ENCODE results near the gene KCP.

- TF ChIP-seq CTCF (optimal IDR thresholded peaks at IDR 0.05 in 1 of 3, IDR thresholded peaks at IDR 0.05 in 1 of 3, conservative IDR thresholded peaks at IDR 0.05 in 1 of 3; ENCODE audit: extremely low read depth in 1 of 3, insufficient read depth in 2 of 3, low read length in 3 of 3) (peak; percentile 13 to 23 (median 19)), EZH2 (IDR thresholded peaks at IDR 0.05; ENCODE audit: low read length) (no peak)
These were observed 36.7 kb upstream of the KCP start for GRCh38 chr7:128946936-128947830.

All from keratinocyte (primary cell).